BE2C (cell line): ENCODE data around the gene GRIK1.

Source experiments
- DNase-seq: peaks from one replicate; pipeline ENCODE4 v3.0.0-alpha.2; 2020
- H3K27me3 ChIP-seq: fragments of 250-450 bp; sonication (Bioruptor Pico); 2 replicates; pipeline ENCODE4 v1.5.1; 2020; ENCODE audit warnings: mild to moderate bottlenecking
- H3K36me3 ChIP-seq: fragments of 250-450 bp; sonication (Bioruptor Pico); 2 replicates; pipeline ENCODE4 v1.5.1; 2020; ENCODE audit warnings: mild to moderate bottlenecking
- H3K4me1 ChIP-seq: fragments of 250-450 bp; sonication (Bioruptor Pico); 2 replicates; pipeline ENCODE4 v1.5.1; 2020
- H3K4me3 ChIP-seq: 2 replicates; pipeline ENCODE4 v1.5.1; 2011; ENCODE audit warnings: low read depth, low read length
- H3K9me3 ChIP-seq: fragments of 250-450 bp; sonication (Bioruptor Pico); 2 replicates; pipeline ENCODE4 v1.5.1; 2020
- TF ChIP-seq, protein P1 (sequence below): IDR thresholded peaks from 2 replicates; pipeline ENCODE4 v1.5.1; 2012; ENCODE audit warnings: mild to moderate bottlenecking, low read depth, low read length

Gene GRIK1

DNA sequence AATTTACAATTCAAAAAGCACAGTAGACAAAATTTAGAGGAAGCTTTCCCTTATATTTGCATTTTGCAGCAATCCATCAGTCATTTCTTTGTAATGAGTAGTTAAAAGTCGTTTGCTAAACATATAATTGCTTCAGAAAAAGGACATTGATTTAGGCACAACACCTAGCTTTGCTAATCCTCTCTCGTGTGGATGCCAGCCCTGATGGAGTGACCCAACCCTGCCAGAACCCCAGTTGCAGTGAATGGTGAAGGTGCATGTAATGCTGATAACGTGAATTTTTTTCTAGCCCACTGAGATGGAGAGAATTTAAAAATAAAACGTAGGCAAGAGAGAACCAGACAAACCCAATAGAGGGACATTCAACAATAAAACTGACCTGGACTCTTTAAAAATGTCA lies 263.4 kb downstream of the GRIK1 start:
- DNase-seq: no peak
- Histone ChIP-seq H3K9me3 (no peaks in the 10 kb centered on the region), H3K27me3 (no peaks in the 10 kb centered on the region), H3K36me3 (no peaks in the 10 kb centered on the region), H3K4me1 (no peaks in the 10 kb centered on the region), H3K4me3 (no peak overlapping the region)
- TF ChIP-seq, protein P1, sequence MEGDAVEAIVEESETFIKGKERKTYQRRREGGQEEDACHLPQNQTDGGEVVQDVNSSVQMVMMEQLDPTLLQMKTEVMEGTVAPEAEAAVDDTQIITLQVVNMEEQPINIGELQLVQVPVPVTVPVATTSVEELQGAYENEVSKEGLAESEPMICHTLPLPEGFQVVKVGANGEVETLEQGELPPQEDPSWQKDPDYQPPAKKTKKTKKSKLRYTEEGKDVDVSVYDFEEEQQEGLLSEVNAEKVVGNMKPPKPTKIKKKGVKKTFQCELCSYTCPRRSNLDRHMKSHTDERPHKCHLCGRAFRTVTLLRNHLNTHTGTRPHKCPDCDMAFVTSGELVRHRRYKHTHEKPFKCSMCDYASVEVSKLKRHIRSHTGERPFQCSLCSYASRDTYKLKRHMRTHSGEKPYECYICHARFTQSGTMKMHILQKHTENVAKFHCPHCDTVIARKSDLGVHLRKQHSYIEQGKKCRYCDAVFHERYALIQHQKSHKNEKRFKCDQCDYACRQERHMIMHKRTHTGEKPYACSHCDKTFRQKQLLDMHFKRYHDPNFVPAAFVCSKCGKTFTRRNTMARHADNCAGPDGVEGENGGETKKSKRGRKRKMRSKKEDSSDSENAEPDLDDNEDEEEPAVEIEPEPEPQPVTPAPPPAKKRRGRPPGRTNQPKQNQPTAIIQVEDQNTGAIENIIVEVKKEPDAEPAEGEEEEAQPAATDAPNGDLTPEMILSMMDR: no peak

DNA sequence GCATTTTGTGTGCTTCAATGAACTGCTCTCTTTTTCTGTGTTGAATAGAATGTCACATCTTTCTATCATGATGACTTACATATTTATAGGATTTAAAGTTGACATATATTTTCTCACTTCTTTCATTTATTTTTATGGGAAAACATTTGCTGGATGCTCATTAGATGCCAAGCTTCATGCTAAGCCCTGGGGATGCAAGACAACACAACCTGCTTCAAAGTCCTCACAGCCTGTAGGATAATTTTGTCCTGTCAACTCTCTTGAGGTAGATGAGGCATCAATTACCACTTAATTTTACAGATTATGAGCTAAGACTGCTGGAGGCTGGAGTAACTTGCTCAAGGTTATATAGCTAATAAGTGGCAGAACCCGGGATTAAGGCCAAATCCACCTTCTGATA lies 264.3 kb downstream of the GRIK1 start:
- H3K4me3 ChIP-seq: no peak overlapping the region
- no peaks in the 10 kb centered on the region for H3K27me3 ChIP-seq
- no peaks in the 10 kb centered on the region for H3K9me3 ChIP-seq
- no peaks in the 10 kb centered on the region for H3K36me3 ChIP-seq
- no peak for DNase-seq
- TF ChIP-seq, protein P1: no peak
- no peaks in the 10 kb centered on the region for H3K4me1 ChIP-seq

DNA sequence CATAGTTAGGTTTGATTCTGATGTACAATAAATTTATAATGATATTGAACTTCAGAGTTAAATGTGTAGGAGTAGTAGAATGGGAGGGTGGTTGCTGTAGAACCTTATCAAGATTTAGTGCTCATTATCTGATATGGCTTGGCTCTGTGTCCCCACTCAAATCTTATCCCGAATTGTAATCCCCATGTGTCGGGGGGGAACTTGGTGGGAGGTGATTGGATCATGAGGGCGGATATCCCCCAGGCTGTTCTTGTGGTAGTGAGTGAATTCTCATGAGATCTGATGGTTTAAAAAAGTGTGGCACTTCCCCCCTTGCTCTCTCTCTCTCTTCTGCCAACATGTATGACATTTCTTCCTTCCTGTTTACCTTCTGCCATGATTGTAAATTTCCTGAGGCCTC lies 265.5 kb downstream of the GRIK1 start:
- Histone ChIP-seq H3K27me3 (no peaks in the 10 kb centered on the region), H3K36me3 (no peaks in the 10 kb centered on the region), H3K4me3 (no peak overlapping the region), H3K4me1 (no peaks in the 10 kb centered on the region), H3K9me3 (no peaks in the 10 kb centered on the region)
- no peak for DNase-seq
- TF ChIP-seq, protein P1: no peak

- no peak for DNase-seq
- H3K4me3 ChIP-seq: no peak overlapping the region
- TF ChIP-seq, protein P1: no peak
- H3K9me3 ChIP-seq: no peaks in the 10 kb centered on the region
- H3K36me3 ChIP-seq: no peaks in the 10 kb centered on the region
- H3K4me1 ChIP-seq: no peaks in the 10 kb centered on the region
- H3K27me3 ChIP-seq: no peaks in the 10 kb centered on the region
Measured at GRCh38 chr21:29673096-29673610, 266.6 kb downstream of the GRIK1 start.

DNA sequence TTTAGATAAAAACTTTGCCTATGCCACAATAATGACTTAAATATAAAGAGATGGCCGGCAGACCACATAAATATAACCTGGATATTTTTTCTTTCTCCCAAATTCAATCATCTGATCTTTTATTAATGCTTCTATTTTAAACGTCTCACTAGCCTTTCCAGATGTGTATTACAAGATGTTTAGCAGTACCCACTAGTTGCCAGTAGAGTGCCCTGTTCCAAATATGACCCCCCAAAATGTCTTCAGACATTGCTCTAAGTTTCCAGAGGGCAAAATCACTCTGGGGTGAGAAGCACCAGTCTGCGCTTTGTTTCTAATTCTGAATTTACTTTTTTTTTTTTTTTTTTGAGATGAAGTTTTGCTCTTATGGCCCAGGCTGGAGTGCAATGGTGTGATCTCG lies 268.1 kb downstream of the GRIK1 start:
- TF ChIP-seq, protein P1: no peak
- H3K4me1 ChIP-seq: no peaks in the 10 kb centered on the region
- no peaks in the 10 kb centered on the region for H3K9me3 ChIP-seq
- H3K36me3 ChIP-seq: no peaks in the 10 kb centered on the region
- no peak for DNase-seq
- no peaks in the 10 kb centered on the region for H3K27me3 ChIP-seq
- H3K4me3 ChIP-seq: no peak overlapping the region

- Histone ChIP-seq H3K4me3 (no peak overlapping the region), H3K36me3 (no peaks in the 10 kb centered on the region), H3K9me3 (no peaks in the 10 kb centered on the region), H3K27me3 (no peaks in the 10 kb centered on the region), H3K4me1 (no peaks in the 10 kb centered on the region)
- TF ChIP-seq, protein P1: no peak
- DNase-seq: no peak
Measured at GRCh38 chr21:29670228-29670627, 269.6 kb downstream of the GRIK1 start.
